IPS-18a (cell line): ENCODE measurements around the gene SYDE1.

Source experiments
- H3K27ac ChIP-seq: one replicate; pipeline ENCODE4 v1.5.1; 2013; ENCODE audit warnings: low read length
- H3K27me3 ChIP-seq: one replicate; pipeline ENCODE4 v1.6.1; 2013; ENCODE audit warnings: mild to moderate bottlenecking, low read length; ENCODE audit not compliant: control insufficient read depth, insufficient read depth
- H3K36me3 ChIP-seq: one replicate; pipeline ENCODE4 v1.6.1; 2013; ENCODE audit warnings: low read depth, low read length; ENCODE audit not compliant: control insufficient read depth
- H3K4me1 ChIP-seq: one replicate; pipeline ENCODE4 v1.6.1; 2013; ENCODE audit warnings: low read depth, low read length; ENCODE audit not compliant: control insufficient read depth
- H3K4me3 ChIP-seq: one replicate; pipeline ENCODE4 v1.5.1; 2013; ENCODE audit warnings: low read length
- H3K9ac ChIP-seq: one replicate; pipeline ENCODE4 v1.6.1; 2013; ENCODE audit warnings: mild to moderate bottlenecking, low read length, moderate library complexity
- H3K9me3 ChIP-seq: one replicate; pipeline ENCODE4 v1.6.1; 2013; ENCODE audit warnings: low read depth, low read length; ENCODE audit not compliant: control insufficient read depth

SYDE1 gene

GRCh38 chr19:15120135-15121026 is 13.2 kb downstream of the SYDE1 start:
- Histone ChIP-seq H3K9ac (no peak overlapping the region), H3K4me1 (no peaks in the 10 kb centered on the region), H3K9me3 (no peaks in the 10 kb centered on the region), H3K27ac (no peak overlapping the region), H3K36me3 (peaks cover 42% of the 10 kb centered on the region), H3K27me3 (no peaks in the 10 kb centered on the region), H3K4me3 (no peak overlapping the region)

DNA sequence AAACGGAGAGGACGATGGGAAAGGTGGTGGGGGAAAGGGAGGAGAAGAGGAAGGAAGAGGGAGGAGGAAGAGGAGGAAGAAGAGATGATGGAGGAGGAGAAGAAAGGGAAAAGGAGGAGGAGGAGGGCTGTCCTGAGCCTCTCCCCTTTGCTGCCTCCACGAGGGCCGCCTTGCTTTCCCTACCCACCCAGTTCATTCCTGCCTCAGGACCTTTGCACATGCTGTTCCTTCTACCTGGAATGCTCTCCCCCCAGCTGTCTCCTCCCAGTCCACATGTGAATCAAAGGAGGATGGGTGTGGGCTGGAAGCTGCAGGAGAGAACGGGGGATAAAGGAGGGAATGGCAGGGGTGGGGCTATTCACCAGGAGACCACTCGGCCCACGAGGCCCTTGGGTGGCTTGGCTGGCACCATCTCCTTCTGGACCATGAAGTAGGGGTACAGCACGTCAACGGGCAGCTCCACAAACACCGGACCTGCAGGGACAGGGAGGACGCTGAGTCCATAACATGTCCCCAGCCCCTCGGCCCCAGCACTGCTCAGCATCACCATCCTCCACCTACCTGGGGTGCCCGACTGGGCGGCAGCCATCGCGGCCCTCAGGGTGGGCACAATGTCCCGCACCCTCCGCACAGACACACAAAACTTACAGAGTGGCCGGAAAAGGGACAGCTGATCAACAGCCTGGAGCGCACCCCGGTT is 15.3 kb downstream of the SYDE1 start:
- peaks cover 26% of the 10 kb centered on the region for H3K36me3 ChIP-seq

GRCh38 chr19:15123031-15123890 is 16.1 kb downstream of the SYDE1 start:
- no peak overlapping the region for H3K9ac ChIP-seq
- H3K27ac ChIP-seq = no peak overlapping the region
- no peaks in the 10 kb centered on the region for H3K4me1 ChIP-seq
- H3K9me3 ChIP-seq = no peaks in the 10 kb centered on the region
- H3K4me3 ChIP-seq = no peak overlapping the region
- no peaks in the 10 kb centered on the region for H3K27me3 ChIP-seq
- peaks cover 19% of the 10 kb centered on the region for H3K36me3 ChIP-seq

More for the DNA sequence above, 15.3 kb downstream of the SYDE1 start:
- H3K27ac ChIP-seq = no peak overlapping the region
- H3K9ac ChIP-seq = no peak overlapping the region
- H3K9me3 ChIP-seq = no peaks in the 10 kb centered on the region
- H3K4me3 ChIP-seq = no peak overlapping the region
- no peaks in the 10 kb centered on the region for H3K27me3 ChIP-seq
- no peaks in the 10 kb centered on the region for H3K4me1 ChIP-seq

- peak overlapping the region; percentile 83 for H3K4me3 ChIP-seq
- no peak overlapping the region for H3K9ac ChIP-seq
- no peak overlapping the region for H3K27ac ChIP-seq
- H3K9me3 ChIP-seq = no peaks in the 10 kb centered on the region
- H3K36me3 ChIP-seq = peaks cover 12% of the 10 kb centered on the region
- H3K4me1 ChIP-seq = no peaks in the 10 kb centered on the region
- H3K27me3 ChIP-seq = no peaks in the 10 kb centered on the region
Observed at GRCh38 chr19:15123900-15124299, 16.7 kb downstream of the SYDE1 start.

DNA sequence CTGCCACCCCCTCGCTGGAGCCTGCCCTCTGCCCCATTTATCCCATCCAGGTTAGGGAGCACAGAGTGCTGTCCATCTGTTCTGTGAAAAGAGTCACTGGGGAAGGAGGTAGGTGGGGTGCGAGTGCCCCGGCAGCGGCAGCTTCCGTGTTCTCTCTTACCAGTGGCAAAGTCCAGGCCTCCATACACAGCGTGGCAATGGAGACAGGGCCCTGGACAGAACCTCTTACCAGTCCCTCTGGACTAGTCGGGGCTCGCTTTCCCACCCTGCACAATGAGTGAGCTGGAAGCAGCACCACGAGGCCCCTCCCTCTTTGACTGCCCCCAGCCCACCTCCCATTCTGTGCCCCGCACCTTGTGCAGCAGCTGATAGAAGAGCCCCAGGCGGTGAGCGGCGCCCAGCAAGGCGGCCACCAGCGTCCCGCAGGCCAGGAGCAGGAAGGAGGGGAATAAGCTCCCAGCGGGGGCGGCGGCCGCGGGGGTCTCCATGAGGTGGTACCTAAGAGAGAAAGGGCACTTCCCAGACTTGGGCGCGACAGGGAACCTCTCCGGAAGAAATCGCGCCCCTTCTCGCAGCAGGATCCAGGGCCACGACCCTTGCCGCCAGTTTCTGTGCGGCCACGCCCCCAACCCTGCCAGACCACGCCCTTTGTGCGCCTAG is 17.5 kb downstream of the SYDE1 start:
- no peaks in the 10 kb centered on the region for H3K27me3 ChIP-seq
- peak overlapping the region; percentile 71 for H3K9ac ChIP-seq
- no peaks in the 10 kb centered on the region for H3K9me3 ChIP-seq
- peaks cover 9% of the 10 kb centered on the region for H3K36me3 ChIP-seq
- no peaks in the 10 kb centered on the region for H3K4me1 ChIP-seq
- peak overlapping the region; percentile 73 for H3K27ac ChIP-seq
- peak overlapping the region; percentile 83 for H3K4me3 ChIP-seq

DNA sequence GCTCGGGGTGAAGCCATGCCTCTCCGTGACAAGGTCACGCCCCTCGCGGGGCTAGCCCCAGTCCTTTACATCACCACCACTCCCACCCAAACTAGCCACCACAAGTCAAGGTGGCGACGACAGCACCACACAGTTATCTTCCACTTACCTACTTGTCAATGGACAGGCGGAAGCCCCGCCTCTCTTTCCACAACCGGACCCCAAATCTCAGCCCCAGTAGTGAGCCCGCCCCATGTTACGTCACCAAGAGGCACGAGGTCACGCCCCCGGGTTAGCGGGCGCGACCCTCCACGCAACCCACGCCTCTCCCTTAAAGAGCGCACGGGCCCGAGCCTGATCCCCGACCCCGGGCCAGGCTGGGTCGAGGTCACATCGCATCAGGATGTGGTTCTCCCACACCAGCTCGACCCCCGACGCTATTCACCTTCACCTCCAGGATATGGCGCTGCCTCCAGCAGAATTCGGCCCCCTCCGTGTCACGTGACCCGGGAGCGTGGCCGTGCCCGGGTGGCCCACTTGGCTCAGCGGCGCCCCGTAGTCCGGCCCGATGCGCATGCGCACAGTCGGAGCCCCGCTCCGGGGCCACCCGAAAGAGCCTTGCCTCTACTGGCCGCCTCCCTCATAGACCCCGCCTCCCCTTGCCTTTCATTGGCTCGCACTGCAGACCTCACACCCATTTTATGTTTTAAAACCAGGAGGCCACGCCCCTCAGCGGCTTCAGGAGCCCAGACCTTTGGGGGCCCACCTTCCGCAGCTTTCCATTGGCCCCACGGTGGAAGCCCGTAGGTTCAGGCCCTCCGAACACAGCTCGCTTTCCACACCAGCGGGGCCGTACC is 18.2 kb downstream of the SYDE1 start:
- Histone ChIP-seq H3K27me3 (no peaks in the 10 kb centered on the region), H3K9me3 (no peaks in the 10 kb centered on the region), H3K9ac (peak overlapping the region; percentile 71), H3K27ac (peak overlapping the region; percentile 73), H3K4me1 (no peaks in the 10 kb centered on the region), H3K36me3 (peaks cover 9% of the 10 kb centered on the region), H3K4me3 (peak overlapping the region; percentile 83)

GRCh38 chr19:15126131-15126910 is 19.1 kb downstream of the SYDE1 start:
- no peak overlapping the region for H3K9ac ChIP-seq
- no peak overlapping the region for H3K27ac ChIP-seq
- no peaks in the 10 kb centered on the region for H3K4me1 ChIP-seq
- no peaks in the 10 kb centered on the region for H3K27me3 ChIP-seq
- H3K36me3 ChIP-seq = peaks cover 9% of the 10 kb centered on the region
- no peaks in the 10 kb centered on the region for H3K9me3 ChIP-seq
- H3K4me3 ChIP-seq = peak overlapping the region; percentile 20

- Histone ChIP-seq H3K27me3 (no peaks in the 10 kb centered on the region), H3K4me1 (no peaks in the 10 kb centered on the region), H3K9me3 (no peaks in the 10 kb centered on the region), H3K27ac (no peak overlapping the region), H3K36me3 (peaks cover 5% of the 10 kb centered on the region), H3K9ac (no peak overlapping the region), H3K4me3 (no peak overlapping the region)
Observed at GRCh38 chr19:15128162-15128770, 21.1 kb downstream of the SYDE1 start.

DNA sequence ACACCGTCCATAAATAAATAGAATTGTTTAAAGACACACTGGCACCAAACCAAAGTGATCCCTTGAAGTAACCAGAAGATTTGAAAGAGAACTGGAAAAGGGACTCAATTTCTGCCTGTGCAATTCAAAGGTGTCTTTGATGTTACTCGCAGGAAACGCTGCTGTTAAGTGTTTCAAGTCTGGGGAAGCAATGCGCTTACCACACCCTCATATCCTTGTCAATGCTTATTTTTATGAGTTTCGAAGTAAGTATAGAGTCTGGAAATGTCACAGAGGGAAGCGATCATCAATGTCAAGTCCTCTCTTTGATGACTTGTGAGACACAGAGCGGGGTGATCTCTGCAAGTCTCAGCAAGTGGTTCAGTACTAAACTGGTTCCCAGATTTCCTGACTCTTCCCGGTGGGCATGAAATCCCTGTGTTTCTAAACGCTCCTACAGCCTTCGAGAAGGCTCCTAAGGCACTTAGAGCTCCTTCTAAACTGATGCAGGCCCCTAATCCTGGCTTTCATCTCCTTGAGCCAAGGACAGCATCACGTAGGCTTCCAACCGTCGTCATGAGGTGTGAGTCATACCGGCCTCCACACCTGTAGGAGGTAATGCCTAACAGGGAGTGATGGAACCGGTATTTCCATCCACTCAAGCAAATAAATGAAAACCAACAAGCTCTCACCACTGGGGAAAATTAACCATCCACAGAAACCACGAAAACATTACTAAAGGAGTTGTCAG is 22.8 kb downstream of the SYDE1 start:
- no peaks in the 10 kb centered on the region for H3K36me3 ChIP-seq
- H3K9me3 ChIP-seq = no peaks in the 10 kb centered on the region
- H3K4me1 ChIP-seq = no peaks in the 10 kb centered on the region
- no peak overlapping the region for H3K9ac ChIP-seq
- H3K27ac ChIP-seq = no peak overlapping the region
- no peak overlapping the region for H3K4me3 ChIP-seq
- no peaks in the 10 kb centered on the region for H3K27me3 ChIP-seq
